GM21619 (cell line): Measurements from ENCODE around the gene UBE2E3.

Experiments
- ATAC-seq: cut with Tn5 transposase; IDR thresholded peaks from one replicate; pipeline ENCODE4 v1.9.1; 2021; ENCODE audit not compliant: unreplicated experiment

The UBE2E3 gene

DNA sequence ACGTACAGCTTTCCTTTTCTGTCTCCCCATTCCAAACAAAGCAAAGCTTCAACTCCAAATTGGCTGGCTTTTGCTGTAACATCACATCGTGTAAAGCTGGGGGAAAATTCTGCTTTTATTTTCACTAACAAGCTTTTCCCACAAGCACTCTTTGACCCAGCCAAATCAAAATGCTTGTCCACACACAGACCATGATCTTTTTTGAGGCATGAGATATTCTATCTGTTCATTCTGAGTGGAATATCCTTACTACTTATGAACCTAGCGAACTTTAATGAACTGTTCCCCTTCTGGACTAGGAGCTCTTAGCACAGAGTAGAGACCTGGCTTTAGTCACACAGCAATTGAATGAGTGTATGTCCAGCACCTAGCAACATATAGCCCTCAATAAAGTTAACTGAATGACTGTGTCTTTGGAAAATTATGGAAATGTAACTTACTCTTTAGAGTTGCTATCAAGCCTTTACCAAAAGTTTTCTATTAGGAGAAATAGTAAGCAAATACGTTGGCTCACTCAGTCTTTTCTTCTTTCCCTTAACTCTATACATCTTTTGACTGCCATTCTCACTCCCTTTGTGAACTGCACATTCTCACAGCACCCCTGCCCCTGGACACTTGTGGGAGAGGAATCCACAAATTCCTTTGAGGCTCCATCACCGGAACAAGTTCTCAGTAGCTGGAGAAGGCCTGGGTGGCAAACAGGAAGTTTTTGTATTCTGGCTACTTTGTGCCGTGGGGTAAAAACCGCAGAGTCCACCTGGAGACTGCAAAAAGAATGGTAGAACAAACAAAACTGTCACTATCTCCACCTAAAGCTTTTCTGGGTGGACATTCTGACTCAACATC lies 1.3 kb upstream of the UBE2E3 start:
- no peak for ATAC-seq

DNA sequence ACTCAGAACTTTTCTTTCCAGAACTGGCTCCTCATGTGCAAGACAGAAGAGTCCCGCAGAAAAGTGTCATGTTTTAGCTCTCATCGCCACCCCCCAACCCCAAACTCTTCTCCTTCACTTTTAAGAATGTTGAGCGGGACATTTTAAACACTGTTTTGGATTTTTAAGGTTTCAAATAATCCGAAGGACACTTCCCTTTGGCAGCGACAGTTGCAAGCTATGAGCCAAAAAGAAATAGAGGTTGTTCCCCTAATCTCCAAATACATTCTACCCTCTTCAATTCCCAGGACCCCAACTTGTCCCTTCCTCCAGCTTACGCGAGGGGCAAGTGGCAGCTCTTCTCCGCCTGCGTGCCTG lies 678 bp upstream of the UBE2E3 start:
- ATAC-seq = no peak

DNA sequence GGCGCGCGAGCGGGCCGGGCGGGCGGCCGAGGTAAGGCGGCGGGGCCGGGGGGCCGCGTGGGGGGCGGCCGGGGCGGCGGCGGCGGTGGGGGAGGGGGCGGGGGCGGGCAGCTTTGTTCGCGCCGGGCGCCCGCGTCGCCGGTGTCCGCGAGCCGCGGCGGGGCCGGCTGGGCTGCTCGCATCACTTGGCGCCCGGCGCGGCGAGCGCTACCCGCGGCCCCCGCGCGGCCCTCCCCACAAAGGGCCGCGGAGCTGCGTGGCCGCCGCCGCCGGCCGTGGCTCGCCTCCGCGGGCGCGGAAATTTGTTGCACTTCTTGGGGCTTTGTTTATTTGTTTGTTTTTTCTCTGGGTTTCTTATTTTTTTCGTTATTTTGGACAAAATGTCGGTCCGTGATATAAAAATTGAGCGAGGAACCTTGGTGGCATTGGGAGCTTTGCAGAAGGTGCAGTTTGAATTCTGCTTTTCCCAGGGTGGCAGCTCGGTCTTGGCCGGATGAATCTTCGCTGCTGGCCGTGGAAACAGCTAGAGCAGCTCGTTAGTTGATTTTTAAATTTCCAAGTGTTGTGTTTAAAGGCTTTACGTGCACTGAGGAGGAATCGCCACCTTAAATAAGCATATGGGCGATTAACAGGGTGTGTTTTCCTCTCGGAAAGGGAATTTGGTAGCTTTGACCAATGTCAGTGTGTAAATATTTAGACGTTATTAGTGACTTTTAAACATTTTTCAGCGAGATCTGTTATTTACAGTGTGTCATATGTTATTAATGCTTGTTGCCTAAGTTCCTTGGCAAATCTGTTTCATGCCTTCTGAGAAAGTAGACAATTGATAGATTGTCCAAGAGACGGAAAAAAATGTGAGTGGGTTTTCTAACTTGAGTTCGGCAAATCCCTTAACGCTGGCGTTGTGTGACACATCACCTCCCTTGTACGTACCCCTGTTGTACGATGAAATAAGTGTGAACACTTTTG lies 822 bp downstream of the UBE2E3 start:
- no peak for ATAC-seq

DNA sequence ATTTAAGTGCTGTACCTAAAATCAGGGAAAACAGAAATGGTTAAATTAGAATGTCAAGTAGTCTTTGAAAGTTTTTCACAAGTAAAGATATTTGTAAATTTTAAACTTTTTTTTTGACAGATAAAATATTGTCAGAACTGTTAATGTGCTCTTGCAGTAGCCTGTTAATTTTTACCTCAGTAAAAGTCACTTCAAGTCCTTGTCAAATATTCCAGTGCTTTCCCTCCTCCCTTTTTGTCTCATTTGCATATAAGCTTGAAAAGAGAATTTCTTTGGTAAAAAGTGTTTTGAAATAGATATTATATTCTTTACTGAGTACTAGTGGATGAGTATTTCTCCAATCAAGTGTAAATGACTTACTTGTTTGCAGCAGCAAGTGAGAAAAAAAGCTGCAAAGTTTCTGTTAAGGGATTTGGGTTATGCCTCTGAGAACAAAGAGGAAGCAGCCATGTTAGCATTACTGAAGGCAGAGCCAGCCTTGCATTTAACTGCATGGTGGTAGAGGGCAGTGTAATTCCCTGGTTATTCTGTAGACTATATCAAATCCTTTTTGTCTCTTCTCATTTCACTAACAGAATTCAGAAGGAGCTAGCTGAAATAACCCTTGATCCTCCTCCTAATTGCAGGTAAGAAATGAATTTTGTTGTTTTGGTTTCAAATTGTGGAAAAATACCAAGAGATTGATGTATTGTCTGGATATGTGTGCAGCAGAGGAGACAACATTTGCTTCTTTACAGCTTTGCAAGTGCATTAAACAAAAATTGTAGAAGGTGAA lies 3.2 kb downstream of the UBE2E3 start:
- peak; percentile 35 for ATAC-seq

DNA sequence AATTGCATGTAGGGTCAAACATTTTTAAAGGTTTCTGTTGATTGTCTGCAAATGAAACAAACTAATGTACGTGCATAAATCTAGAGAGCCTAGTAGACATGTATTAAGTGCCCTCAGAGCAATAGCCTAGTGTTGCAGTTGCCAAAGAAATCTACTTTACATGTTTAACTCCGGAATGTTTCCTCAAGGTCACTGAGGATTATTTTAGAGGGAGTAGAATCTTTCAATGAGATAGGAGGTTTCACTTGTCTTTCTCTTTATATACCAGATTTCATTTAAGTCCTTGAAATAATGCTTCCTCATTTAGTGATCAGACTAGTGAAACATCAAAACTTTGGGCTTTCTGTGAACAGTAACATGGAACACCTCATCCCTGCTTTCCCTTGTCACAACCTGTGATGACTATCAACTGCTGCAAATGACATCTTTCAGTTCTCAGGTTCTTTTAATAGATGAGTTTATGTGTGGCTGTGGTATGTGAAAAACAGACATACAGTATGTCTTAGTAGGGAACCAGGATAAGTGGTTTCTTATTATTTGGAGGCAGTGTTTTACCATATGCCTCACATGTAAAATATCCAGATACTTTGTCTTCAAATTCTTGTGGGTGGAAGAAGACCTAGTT lies 5.5 kb downstream of the UBE2E3 start:
- ATAC-seq = no peak

DNA sequence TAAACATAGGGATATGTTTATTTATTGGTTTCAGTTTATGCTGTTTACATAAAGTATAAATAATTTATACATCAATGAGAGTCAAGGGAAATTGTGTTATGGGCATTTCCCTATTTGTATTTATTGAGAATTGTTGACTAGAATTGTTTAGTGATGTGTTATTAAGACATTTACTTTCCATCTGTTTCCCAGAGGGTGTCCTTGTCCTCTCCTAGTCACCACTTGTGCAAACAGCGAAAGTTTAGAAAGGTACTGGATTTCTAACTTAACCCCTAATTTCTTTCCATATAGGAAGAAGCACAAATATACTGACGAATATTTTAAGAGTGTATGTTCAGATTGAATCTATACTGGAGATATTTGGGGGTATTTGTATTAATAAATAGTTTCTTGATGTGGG lies 6.7 kb downstream of the UBE2E3 start:
- no peak for ATAC-seq

DNA sequence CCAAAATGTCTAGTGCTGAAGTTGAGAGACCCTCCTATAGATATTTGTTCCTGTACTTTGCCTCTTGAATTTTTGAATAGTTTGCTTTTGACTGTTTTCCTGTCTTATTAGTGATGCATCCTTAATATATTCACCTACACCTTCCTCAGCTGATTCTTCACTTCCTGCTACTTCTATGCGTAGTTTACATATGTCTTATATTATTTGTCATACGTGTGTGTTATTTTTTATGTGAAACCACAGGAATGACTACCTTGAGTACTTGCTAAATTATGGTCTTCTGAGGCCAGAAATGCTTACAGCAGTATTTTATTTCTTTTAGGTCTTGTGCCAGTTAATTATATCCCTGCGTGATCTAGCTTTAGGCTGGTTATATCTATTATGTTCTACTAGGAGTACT lies 9.9 kb downstream of the UBE2E3 start:
- no peak for ATAC-seq

DNA sequence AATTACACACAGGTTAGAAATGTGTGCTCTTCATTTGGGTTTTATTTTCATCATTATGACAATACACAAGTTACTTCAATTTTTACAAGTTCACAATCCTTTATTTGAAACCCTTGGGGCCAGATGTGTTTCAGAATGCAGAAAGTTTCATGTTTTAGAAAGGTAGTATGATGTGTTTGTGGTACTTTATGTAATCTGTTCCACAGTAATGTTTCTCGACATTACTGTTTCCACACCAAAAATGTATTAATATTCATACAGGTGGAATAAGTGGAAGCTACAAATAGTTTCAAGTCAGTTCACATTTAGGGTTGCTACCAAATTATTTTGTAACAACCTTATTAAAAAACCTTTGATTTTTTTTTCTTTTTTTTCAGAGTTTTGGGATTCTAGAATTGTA lies 10.4 kb downstream of the UBE2E3 start:
- no peak for ATAC-seq

DNA sequence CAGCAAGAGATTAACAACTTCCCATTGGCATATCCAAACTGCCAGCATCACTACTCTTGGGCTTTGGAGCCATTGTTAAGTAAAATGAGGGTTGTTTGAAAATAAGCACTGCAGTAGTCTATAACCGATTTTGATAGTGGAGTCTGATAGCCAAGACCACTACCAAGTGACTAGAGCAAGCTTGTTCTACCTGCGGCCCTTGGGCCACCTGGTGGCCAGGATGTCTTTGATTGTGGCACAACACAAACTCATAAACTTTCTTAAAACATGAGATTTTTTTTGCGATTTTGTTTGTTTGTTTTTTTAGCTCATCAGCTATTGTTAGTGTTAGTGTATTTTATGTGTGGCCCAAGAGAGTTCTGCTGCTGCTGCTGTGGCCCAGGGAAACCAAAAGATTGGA lies 11.0 kb downstream of the UBE2E3 start:
- ATAC-seq = peak; percentile 8

DNA sequence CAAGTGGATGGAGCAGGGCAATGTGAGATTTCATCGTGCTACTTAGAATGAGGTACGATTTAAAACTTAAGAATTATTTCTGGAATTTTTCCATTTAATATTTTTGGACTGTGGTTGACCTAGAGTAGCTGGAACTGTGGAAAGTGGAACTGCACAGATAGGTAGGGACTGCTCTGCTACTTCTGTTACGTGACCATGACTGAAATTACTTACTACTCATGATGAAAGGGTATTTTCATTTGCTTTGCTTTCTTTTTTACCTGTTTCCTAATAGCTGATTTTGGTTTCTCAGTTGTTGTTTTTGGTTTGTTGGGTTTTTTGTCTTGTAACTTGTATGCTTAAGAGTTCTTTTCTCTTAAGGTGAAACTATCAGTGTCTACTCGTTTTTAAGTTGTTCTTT lies 11.4 kb downstream of the UBE2E3 start:
- peak; percentile 81 for ATAC-seq

DNA sequence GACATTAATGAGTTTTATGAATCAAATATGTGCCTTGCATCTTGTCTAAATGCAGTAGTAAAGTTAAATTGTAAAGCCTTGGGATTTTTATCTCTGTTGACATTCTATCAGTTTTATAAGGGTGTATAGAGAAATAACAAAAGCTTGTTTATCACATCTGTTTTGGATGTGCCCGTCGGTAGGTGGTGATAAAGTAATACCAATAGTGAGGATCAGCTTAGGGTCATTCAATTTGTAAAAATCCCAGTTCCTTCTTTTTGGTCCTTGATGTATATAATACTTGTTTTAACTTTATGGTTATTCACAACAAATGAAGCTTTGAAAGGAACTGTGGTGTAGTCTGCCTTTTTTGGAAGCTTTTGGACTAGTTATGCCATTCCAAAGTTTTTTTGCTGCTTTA lies 12.6 kb downstream of the UBE2E3 start:
- ATAC-seq = no peak

DNA sequence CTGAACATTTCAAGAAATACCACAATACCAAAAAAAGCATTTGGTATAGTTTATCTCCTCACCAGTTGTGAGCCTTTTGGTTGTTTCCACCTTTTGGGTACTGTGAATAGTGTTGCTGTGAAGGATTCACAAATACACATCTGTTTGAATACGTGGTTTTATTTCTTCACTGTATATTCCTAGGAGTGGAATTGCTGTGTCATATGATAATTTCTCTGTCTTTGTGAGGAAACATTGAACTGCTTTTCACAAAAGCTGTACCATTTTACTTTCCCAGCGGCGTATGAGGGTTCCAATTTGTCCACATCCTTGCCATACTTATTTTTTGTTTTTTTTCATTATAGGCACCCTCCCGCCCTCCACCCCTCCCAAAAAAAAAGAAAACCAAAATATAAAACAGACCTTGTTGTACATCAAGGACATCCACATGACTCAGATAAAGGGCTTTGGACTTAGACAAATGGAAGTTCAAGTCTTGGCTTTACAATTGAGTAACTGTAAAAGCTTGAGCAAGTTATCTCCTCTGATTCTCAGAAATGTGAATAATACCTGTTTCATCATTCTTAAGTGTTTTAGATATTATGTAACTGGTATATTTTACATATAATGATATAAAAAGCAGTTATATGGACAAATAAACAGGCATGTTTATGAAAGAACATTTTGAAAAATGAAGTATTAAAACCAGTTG lies 19.0 kb downstream of the UBE2E3 start:
- ATAC-seq = no peak

DNA sequence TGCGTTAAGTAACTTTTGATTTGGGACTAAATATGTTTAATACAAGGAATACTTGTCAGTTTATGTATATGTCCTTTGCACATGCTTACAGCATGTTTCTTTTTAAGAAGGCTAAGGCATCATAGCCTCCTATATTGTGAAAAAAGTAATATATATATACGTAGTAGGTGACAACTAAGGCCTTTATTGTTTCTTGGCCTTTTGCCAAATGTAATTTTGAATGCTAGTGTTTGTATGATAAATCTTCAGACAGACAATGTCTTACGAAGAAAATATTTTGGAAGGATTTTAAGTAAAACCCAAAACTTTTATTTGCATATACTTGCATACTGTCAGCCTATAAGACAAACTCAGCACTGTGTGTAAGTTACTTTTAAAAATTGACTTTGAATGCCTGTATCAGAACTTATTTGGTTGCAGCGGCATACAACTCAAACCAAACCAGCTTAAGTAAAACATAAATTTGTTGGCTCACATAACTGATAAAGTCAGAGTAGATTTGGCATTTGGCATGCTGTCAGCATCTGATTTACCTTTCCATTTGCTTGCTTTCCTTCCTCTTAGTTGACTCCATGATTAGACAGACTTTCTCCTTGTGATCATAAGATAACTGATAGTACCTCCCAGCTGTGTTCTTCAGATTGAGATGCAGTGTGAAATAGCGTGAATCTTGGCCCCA lies 24.4 kb downstream of the UBE2E3 start:
- no peak for ATAC-seq

DNA sequence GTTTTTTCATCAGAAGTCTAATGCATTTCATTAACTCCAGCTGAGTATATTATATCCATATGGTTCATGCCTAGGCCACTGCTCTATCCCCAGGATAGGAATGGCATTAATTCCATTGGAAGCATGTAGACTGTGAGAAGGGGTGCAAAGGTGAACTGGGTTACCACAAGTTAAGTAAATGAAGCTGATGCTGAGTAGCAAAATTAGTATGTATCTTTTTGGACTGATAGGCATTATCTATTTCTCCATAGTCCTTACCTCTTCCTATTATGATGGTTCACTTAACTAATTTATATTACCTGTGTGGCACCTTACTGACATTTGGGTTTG lies 24.9 kb downstream of the UBE2E3 start:
- no peak for ATAC-seq

DNA sequence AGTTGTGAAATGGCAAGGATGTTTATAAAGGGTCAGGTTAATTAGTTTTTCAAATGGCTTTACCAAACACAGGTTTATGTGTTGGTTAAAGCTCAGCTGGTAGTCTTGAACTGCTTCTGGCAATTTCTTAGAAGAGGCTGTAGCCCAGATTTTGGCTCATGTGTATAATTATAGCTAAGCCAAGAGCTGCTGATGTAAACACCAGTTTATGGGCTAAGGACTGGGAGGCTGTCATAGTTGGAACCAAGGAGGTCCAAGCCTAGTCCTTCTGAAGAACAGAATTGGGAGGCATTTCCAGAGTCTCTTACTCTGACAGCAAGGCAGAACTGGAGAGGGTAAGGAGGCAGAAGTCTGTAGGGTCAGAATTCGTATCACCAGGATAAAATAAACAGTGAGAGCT lies 25.4 kb downstream of the UBE2E3 start:
- no peak for ATAC-seq

DNA sequence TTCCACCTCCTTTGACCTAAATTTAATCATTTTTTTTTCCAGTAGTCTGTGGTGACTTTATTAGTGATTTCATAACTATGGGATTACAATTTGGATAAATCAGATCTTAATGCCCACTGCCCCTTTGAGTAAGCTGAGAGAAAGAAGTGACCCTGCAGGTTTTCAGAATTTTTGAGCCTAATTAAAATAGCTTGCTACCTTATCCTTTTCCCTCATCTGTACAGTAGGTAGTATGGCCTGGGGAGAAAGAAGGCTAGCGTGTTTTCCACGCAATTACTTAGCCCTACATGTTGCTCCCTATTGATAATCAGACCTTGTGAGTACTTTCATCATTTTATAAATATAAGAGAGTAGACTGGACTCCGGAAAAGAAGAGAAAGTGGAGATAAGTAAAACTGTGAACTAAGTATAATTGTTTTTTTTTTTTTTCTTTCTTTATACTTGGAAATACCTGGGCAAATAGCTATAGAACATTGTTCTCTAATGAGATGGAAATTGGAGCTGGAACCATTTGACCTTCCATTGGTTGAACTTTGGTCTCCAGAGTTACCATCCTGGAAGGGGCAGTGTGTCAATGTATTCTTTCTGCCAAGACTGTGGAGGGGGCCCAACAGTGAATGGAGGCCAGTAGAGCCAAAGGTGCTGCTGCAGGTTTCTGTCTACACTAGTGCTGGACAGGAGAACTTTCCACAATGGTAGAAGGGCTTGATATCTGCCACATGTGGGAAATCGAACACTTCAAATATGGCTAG lies 26.9 kb downstream of the UBE2E3 start:
- ATAC-seq = no peak

DNA sequence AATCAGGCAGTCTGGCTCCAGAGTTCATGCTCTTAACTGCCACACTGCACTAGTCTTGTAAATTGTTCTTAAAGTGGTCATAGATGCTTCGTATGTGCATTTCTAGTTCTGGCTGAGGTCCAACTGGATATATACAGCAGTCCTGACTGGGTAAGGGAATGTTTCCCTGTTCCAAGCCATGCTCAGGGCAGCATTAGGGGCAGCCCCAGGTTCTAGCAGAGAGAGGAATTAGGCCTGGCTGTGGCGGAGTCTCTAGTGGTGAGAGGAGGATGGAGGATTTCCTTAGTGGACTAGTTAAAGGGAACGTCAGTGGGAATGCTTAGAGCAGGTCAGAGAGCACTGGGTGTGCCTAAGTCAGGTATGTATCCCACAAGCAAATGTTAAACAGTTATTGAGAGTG lies 28.0 kb downstream of the UBE2E3 start:
- no peak for ATAC-seq

DNA sequence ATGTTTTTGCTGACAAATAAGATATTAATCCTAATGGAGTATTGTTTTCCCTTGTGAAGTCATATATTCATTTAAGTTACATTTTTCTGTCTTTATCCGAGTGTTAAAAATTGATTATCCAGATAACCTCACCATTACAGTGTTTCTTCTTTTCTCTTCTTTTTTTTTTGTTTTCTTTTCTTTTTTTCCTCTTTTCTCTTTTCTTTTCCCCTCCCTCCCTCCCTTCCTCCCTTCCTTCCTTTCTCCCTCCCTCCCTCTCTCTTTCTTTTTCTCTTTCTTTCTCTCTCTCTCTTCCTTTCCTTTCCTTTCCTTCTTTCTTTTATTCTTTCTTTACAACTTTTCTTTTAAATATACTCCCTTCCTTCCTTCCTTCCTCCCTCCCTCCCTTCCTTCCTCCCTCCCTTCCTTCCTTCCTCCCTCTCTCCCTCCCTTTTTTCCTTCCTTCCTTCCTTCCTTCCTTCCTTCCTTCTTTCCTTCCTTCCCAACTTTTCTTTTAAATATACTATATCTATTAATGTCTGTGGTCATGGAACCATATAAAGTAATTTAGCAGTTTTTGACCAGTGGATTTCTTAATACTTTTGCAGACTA lies 40.9 kb downstream of the UBE2E3 start:
- ATAC-seq = no peak

DNA sequence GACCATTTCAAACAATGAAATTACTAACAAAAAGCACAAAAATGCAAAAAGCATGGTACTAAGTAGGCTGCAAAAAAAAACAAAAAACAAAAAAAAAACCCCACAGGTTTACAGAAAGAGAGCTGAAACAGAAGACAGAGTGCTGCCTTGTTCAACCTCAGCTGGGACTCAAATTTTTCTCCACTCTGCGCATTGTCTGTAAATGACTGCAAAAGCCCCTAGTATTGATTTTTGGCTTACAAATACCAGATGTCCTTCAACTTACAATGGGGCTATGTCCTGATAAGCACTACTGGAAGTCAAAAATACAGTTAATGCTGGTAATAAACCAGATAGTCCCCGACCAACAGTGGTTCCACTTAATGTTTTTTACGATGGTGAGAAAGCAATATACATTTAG lies 42.2 kb downstream of the UBE2E3 start:
- no peak for ATAC-seq
